Measurements from ENCODE around the gene PTPRN2.

PTPRN2 gene

GRCh38 chr7:158374146-158374545 lies 213.5 kb downstream of the PTPRN2 start:
- TF ChIP-seq BHLHE40 (IDR thresholded peaks at IDR 0.05; ENCODE audit: borderline replicate concordance) = no peak
- TF ChIP-seq SP1 (IDR thresholded peaks at IDR 0.05) = no peak
- no peak for TF ChIP-seq HDGF (IDR thresholded peaks at IDR 0.05; ENCODE audit: borderline replicate concordance)
- no peak for TF ChIP-seq FOXA1 (IDR thresholded peaks at IDR 0.05)
- no peak for TF ChIP-seq CTBP1 (IDR thresholded peaks at IDR 0.05; ENCODE audit: borderline replicate concordance)
- no peak for TF ChIP-seq ZNF384 (IDR thresholded peaks at IDR 0.05)
- no peak for TF ChIP-seq ARNT (IDR thresholded peaks at IDR 0.05)
- TF ChIP-seq FOXM1 (IDR thresholded peaks at IDR 0.05; ENCODE audit: borderline replicate concordance) = no peak
- no peak for TF ChIP-seq ELF4 (IDR thresholded peaks at IDR 0.05)
- TF ChIP-seq FOXK2 (IDR thresholded peaks at IDR 0.05) = no peak
- no peak for TF ChIP-seq SUZ12 (IDR thresholded peaks at IDR 0.05)
- no peak for TF ChIP-seq LEF1 (IDR thresholded peaks at IDR 0.05; ENCODE audit: borderline replicate concordance)
- TF ChIP-seq TARDBP (IDR thresholded peaks at IDR 0.05) = no peak
- no peak for TF ChIP-seq NFRKB (IDR thresholded peaks at IDR 0.05)
- no peak for TF ChIP-seq L3MBTL2 (conservative IDR thresholded peaks at IDR 0.05)
- TF ChIP-seq PKNOX1 (IDR thresholded peaks at IDR 0.05) = no peak
- ChIA-PET CTCF (no interaction called here), POLR2A (no interaction called here)
- DNase-seq (ENCODE audit: extremely low spot score) = no peak

DNA sequence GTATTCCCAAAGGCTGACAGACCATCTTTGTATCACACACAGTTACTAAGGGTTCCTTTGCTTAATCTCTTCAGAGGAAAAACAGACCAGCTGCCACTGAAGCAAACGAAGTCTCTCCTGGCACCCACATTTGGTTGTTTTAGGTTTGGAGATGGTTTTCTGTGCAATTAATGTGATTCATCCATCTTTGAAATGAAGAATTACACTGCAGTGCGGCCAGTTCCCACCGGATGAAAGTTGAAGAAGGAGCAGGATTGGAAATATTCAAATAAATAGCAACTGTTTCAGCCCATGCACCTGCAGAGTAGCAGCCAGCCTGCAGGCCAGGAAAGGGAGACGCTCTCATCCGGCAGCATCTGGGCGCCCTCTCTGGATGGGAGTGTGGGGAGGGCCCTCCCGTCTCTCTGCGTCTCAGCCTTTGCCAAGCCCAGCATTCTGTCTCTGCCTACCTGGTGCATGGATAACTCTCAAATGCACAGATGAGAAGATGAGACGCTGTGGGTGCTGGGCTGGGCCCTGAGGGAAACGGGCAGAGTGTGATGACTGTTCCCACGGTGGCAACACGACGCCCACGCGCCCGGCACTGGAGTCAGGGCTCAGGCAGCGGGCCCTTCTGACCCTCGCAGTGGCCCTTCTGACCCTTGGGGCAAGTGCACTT lies 214.0 kb downstream of the PTPRN2 start:
- ChIA-PET POLR2A (no interaction called here), CTCF (no interaction called here)
- no peak for DNase-seq (ENCODE audit: extremely low spot score)
- TF ChIP-seq ARNT (IDR thresholded peaks at IDR 0.05) (no peak), BHLHE40 (IDR thresholded peaks at IDR 0.05; ENCODE audit: borderline replicate concordance) (no peak), CTBP1 (IDR thresholded peaks at IDR 0.05; ENCODE audit: borderline replicate concordance) (no peak), FOXA1 (IDR thresholded peaks at IDR 0.05) (no peak), HDGF (IDR thresholded peaks at IDR 0.05; ENCODE audit: borderline replicate concordance) (no peak), ZNF384 (IDR thresholded peaks at IDR 0.05) (no peak), LEF1 (IDR thresholded peaks at IDR 0.05; ENCODE audit: borderline replicate concordance) (no peak), TARDBP (IDR thresholded peaks at IDR 0.05) (no peak), SUZ12 (IDR thresholded peaks at IDR 0.05) (no peak), PKNOX1 (IDR thresholded peaks at IDR 0.05) (no peak), L3MBTL2 (conservative IDR thresholded peaks at IDR 0.05) (no peak), ELF4 (IDR thresholded peaks at IDR 0.05) (no peak), FOXM1 (IDR thresholded peaks at IDR 0.05; ENCODE audit: borderline replicate concordance) (no peak), NFRKB (IDR thresholded peaks at IDR 0.05) (no peak)

DNA sequence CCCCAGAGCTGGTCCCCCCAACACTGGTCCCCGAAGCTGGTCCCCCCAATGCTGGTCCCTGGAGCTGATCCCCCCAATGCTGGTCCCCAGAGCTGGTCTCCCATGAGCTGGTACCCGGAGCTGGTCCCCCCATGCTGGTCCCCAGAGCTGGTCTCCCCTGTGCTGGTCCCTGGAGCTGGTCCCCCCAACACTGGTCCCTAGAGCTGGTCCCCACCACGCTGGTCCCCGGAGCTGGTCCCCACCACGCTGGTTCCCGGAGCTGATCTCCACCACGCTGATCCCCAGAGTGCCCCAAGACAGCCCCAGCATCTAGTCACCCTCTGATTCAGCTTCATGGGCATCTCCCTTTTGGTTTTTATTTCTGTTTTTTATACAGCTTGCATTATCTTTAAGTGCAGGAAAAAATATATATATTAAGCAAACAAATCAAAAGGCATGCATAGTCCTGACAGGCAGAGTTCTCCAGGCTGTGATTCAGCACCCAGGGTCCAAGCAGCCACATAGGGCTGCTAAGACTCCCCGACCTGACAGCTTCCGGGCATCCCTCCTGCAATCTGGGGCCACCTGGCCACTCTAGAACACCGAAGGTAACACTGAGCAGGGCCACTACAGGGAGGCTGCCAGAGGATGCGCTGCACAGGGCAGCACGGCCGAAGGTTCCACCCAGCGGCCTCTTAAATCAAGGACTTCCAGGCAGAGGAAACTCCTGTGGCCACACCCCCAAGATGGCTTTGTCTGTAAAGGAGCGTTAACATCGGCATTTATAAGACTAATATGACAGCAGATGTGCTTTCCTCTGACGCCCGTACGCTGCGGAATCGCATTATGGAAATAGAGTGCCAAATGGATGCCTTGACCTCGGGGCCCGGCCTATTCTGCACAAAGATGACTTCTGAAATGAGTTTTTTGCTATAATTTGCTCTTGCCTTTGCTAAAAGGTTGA lies 215.0 kb downstream of the PTPRN2 start:
- ChIA-PET POLR2A (no interaction called here), CTCF (no interaction called here)
- TF ChIP-seq ZNF384 (IDR thresholded peaks at IDR 0.05) = no peak
- no peak for TF ChIP-seq HDGF (IDR thresholded peaks at IDR 0.05; ENCODE audit: borderline replicate concordance)
- no peak for TF ChIP-seq SP1 (IDR thresholded peaks at IDR 0.05)
- no peak for TF ChIP-seq CTBP1 (IDR thresholded peaks at IDR 0.05; ENCODE audit: borderline replicate concordance)
- TF ChIP-seq SUZ12 (IDR thresholded peaks at IDR 0.05) = no peak
- no peak for TF ChIP-seq NFRKB (IDR thresholded peaks at IDR 0.05)
- no peak for TF ChIP-seq FOXK2 (IDR thresholded peaks at IDR 0.05)
- no peak for TF ChIP-seq LEF1 (IDR thresholded peaks at IDR 0.05; ENCODE audit: borderline replicate concordance)
- TF ChIP-seq BHLHE40 (IDR thresholded peaks at IDR 0.05; ENCODE audit: borderline replicate concordance) = no peak
- no peak for TF ChIP-seq ARNT (IDR thresholded peaks at IDR 0.05)
- no peak for TF ChIP-seq L3MBTL2 (conservative IDR thresholded peaks at IDR 0.05)
- TF ChIP-seq FOXA1 (IDR thresholded peaks at IDR 0.05) = no peak
- no peak for TF ChIP-seq PKNOX1 (IDR thresholded peaks at IDR 0.05)
- no peak for TF ChIP-seq TARDBP (IDR thresholded peaks at IDR 0.05)
- no peak for TF ChIP-seq ELF4 (IDR thresholded peaks at IDR 0.05)
- DNase-seq (ENCODE audit: extremely low spot score) = no peak

DNA sequence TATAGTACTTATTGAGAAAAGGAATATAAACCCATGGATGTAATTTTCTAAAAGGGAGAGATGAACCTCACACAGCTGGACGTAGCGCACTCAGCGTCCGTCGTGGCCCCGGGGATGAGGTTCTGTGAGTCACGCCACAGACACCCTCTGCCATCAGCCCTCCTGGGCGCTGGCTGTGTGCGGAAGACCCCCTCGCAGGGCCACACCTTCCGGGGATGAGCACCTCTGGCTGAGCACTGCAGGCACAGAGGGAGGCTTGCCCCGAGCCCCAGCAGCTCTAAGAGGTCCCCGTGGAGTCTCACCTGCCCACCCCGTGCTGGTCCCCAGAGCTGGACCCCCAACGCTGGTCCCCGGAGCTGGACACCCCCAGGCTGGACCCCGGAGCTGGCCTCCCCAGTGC lies 215.8 kb downstream of the PTPRN2 start:
- TF ChIP-seq CTBP1 (IDR thresholded peaks at IDR 0.05; ENCODE audit: borderline replicate concordance) (no peak), NFRKB (IDR thresholded peaks at IDR 0.05) (no peak), FOXM1 (IDR thresholded peaks at IDR 0.05; ENCODE audit: borderline replicate concordance) (no peak), ELF4 (IDR thresholded peaks at IDR 0.05) (no peak), ARNT (IDR thresholded peaks at IDR 0.05) (no peak), FOXA1 (IDR thresholded peaks at IDR 0.05) (no peak), L3MBTL2 (conservative IDR thresholded peaks at IDR 0.05) (no peak), SUZ12 (IDR thresholded peaks at IDR 0.05) (no peak), HDGF (IDR thresholded peaks at IDR 0.05; ENCODE audit: borderline replicate concordance) (no peak), TARDBP (IDR thresholded peaks at IDR 0.05) (no peak), ZNF384 (IDR thresholded peaks at IDR 0.05) (no peak), PKNOX1 (IDR thresholded peaks at IDR 0.05) (no peak), SP1 (IDR thresholded peaks at IDR 0.05) (no peak), LEF1 (IDR thresholded peaks at IDR 0.05; ENCODE audit: borderline replicate concordance) (no peak), FOXK2 (IDR thresholded peaks at IDR 0.05) (no peak), BHLHE40 (IDR thresholded peaks at IDR 0.05; ENCODE audit: borderline replicate concordance) (no peak)
- no peak for DNase-seq (ENCODE audit: extremely low spot score)
- ChIA-PET CTCF (no interaction called here), POLR2A (no interaction called here)
